Amygdala (tissue), 56 donors: Measurements from ENCODE around the gene DCAF7.

Experiments used
- DNase-seq, 56 donors: peaks; one replicate each; lab custom pipeline; 2025; lab: John Stamatoyannopoulos, UW

The DCAF7 gene

DNA sequence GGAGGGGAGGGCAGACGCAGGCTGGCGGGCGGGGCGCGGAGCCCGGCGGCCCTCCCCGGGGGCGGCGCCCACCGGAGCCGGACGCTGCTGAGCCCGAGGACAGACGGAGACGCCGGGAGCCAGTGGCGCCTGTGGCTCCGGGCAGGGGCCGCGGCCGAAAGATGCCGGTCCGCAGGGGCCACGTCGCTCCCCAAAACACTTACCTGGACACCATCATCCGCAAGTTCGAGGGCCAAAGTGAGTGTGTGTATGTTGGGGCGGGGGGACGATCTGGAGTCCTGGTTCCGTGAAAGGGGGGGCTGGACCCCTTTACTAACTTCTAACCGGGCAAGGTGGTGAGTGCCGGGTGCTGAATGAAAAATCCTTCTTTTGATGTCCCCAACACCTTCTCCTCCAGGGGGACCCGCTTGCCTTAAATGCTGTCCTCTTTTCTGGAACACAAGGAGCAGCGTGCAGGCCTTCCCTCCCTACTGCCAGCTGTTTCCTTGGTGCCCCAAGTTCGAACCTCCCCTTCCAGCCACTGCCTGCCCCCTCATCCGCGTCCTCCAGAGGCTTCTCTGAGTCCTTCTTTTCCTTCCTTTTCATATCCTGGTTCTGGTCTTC is 26.9 kb upstream of the DCAF7 start, which contains the start of gene KCNH6:
TSS of gene KCNH6 (plus strand) at position 106 of the 603 bp plus-strand sequence. CDS start at position 162, 56 bp downstream.
- DNase-seq = no peak

DNA sequence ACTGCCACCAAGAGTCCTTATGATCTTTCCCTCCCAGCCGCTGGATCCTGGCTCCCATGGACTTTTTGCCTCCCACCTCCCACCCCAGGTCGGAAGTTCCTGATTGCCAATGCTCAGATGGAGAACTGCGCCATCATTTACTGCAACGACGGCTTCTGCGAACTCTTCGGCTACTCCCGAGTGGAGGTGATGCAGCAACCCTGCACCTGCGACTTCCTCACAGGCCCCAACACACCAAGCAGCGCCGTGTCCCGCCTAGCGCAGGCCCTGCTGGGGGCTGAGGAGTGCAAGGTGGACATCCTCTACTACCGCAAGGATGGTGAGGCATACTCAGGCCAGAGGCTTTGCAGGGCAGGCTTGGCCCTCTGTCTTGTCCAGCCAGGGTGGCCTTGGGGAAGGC is 26.2 kb upstream of the DCAF7 start:
- no peak for DNase-seq

DNA sequence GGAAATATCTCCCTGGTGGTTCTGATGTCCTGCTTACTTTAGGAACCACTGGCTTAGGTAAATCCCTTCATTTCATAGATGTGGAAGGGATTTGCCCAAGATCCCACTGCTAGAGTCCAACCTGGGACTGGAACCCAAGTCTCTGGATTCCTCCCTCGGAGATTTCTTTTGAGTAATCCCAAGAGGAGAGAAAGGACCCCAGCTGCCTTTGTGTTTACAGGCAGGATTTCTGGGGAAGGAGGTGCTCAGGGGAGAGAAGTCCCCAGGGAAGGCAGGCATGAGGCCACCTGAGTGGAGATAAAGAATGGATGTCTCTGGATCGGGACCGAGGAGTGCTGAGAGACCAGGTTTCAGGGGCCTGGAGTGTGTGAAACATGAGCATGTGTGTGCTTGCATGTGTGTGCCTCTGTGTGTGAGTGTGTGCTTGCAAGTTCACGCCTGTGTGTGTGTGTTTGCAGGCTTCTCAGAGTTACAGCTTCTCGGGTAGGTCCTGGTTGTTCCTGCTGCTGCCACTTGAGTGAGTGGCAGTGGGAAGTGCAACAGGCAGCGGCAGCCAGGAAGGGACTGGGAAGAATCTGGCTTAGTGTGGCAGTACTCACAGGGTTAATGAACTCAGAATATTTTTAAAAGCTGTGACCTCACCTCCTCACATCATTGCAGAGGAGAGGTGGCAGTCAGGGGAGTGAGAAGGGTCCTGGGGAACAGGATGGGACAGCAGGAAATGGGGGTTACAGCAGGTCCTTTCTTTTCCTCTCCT is 24.9 kb upstream of the DCAF7 start:
- no peak for DNase-seq

DNA sequence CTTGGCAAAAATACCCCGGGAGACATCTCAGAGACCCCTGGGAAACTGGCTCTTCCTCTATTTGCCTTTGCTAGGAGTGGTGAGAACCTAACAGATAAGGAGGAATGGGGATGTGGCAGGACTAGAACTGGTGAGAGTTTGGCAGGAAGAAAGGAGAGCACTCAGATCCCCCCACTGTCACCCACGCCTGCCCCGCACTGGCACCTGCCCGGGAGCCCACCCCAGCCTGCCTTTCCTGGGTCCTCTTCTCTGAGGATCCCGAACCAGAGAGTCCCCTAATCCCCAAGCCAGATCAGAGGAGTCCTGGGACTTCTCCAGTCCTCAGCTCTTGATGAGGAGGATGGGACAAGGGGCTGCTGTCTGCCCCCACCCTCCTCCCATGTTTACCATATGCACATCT is 23.4 kb upstream of the DCAF7 start:
- DNase-seq = no peak

DNA sequence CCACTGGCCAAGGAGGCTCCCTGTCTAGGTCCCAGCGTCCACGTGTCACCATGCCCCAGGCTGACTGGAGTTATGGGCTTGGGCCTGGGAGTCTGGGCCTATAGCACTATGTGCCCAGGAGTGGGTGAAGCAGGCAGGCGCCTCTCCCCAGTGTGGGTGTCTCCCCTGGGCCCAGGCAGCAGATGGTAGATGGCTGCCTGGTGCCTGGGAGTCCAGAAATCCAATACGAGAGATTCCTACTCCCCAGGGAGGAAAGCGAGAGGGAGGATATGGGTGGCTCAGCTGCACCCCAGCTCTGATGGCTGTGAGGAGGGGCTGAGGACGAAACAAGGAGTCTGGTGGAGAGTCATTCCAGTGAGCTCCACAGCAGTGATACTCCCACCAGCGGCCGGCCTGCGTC is 22.1 kb upstream of the DCAF7 start:
- DNase-seq = no peak

DNA sequence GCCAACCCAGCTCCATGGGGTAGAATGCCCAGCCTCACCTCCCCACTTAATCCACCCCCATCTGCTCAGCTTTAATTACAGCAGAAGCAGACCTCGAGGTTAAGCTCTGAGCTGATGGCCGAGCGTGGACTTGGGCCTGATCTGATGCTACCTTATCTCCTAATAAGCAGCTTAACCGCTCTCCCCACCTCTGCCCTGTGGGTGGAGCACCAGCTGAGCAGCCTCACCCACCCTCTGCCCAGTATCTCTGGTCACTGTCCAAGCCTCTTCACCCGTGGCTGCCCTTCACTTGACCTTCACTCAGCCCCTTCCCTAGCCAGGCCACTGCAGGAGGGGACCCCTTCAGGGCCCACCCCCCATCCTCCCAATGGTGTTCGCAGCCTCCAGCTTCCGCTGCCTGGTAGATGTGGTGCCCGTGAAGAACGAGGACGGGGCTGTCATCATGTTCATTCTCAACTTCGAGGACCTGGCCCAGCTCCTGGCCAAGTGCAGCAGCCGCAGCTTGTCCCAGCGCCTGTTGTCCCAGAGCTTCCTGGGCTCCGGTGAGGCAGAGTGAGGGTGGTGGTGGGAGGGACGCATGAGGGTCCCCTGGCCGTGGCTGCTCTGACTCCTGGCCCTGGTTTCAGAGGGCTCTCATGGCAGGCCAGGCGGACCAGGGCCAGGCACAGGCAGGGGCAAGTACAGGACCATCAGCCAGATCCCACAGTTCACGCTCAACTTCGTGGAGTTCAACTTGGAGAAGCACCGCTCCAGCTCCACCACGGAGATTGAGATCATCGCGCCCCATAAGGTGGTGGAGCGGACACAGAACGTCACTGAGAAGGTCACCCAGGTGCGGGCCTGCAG is 20.3 kb upstream of the DCAF7 start:
- no peak for DNase-seq

DNA sequence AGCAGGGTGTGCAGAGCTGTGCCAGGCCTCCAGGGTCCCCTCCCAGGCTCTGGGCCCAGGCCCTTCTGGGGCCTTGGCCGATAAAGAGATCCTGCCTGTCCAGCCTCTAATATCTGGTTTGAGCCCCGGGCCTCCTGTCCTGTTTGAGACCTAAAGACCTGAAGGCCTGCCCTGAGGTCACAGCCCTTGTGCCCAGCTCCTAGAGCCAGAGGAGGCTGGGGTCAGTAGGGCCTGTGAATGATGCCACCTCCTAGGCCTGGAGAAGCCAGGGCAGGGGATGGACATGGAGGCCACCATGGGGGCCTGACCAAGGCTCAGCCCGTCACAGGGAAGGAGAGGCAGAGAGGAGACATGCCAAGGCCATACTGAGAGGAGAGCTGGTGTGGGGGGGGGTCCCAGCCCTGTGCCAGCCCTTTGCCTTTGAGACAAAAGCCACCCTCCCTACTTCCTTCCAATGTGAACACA is 19.7 kb upstream of the DCAF7 start:
- no peak for DNase-seq

DNA sequence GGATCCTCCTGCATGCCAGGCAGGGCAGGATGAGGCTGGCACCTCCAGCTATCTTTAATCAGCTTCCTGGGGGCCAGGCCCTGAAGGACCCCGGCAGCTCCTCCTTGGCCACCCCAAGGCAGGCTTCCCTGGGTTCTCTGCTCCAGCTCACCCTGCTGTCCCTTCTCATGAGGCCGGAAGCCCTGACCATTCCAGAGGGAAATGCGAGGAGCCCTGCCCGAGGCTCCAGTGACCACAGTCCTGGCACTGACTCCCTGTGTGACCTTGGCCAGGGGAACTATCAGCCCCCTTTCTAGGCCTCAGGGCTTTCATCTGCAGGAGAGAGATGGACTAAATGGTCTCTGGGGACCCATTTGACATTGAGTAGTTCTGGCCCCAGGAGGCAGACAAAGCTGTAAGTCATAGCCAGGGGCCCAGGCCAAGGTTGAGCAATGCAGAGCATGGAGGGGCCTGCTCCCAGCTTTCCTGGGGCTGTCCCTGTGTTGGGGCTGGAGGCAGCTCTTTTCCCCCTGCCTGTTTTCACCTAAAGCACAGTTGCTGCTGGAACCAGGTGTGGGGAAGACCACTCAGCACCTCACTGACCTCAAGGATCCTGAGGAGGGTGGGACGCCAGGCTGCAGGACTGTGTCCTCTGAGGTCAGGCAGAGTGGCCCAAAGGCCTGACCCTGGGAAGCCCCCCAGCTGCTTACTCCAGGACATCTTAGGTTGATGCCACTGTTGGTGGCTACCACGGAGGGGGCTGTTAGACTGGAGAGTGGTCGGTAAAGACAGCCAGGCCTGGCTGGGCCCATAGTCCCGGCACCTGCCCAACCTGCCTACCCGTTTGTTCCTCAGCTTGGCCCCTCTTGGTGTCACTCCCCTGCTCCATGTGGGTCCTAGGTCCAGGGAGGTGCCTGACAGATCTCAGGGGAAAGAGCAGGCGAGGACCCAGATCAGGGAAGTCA is 19.0 kb upstream of the DCAF7 start:
- DNase-seq = no peak

DNA sequence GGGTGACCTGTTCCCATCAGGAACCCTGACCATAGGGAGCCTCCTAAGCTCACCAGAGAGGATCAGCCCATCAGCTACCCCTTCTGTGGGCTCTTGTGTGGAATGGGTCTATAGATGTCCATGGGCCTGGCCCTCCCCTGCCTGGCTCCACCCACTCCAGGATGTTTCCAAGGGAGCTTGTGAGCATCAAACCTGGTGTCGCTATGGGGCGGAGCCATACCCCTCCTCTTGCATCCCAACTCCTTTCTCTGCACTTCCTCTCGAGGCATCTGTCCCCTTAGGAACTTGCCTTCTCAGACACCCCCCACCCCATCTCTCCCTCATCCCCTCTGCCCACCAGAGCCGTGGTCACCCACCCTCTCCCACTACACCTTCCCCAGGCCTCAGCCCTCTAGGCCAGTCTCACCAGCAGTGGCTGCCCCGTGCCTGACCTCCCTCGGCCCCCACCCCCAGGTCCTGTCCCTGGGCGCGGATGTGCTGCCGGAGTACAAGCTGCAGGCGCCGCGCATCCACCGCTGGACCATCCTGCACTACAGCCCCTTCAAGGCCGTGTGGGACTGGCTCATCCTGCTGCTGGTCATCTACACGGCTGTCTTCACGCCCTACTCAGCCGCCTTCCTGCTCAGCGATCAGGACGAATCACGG is 16.7 kb upstream of the DCAF7 start:
- DNase-seq = no peak

DNA sequence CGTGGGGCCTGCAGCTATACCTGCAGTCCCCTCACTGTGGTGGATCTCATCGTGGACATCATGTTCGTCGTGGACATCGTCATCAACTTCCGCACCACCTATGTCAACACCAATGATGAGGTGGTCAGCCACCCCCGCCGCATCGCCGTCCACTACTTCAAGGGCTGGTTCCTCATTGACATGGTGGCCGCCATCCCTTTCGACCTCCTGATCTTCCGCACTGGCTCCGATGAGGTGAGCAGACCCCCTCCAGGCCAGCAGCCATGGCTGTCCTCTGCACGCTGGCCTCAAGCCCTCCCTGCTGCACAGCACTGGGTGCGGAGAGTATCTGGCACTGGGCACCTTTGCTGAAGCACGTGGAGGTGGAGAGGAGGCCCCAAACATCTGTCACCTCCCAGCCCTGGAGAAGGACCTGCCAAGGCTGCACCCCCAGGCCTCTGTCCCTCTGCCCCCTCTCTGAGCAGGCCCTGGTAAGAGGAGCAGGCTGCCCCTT is 16.2 kb upstream of the DCAF7 start:
- DNase-seq = no peak

DNA sequence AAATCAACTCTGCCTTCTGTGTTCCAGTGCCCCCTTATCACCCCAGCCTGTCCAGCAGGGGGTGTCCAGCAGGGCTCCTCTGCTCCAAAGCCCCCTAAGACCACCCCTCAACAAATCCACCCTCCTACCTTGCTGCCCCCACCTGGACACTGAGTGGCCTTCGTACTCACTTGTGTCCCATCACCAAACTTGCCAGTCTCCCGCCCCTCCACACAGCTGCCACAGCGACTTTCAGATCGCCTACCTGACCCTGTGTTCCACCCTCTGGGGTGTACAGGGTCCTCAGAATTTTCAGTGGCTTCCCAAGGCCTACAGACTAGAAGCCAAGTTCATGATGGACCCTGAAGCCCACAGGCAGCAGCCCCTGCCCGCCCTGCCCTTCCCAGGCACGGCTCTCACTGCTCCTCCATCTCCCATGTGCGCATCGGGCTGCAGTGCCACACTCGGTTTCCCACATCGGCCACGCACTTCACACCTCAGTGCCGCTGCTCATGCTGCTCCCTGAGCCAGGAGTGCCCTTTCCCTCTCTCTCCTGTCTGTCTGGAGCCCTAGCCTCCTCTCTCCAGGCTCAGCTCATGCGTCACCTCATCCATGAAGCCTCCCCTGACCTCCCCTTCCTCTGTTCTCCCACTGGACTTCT is 15.3 kb upstream of the DCAF7 start:
- no peak for DNase-seq

DNA sequence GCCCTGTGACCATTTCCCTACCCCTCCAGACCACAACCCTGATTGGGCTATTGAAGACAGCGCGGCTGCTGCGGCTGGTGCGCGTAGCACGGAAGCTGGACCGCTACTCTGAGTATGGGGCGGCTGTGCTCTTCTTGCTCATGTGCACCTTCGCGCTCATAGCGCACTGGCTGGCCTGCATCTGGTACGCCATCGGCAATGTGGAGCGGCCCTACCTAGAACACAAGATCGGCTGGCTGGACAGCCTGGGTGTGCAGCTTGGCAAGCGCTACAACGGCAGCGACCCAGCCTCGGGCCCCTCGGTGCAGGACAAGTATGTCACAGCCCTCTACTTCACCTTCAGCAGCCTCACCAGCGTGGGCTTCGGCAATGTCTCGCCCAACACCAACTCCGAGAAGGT is 14.6 kb upstream of the DCAF7 start:
- DNase-seq = no peak

DNA sequence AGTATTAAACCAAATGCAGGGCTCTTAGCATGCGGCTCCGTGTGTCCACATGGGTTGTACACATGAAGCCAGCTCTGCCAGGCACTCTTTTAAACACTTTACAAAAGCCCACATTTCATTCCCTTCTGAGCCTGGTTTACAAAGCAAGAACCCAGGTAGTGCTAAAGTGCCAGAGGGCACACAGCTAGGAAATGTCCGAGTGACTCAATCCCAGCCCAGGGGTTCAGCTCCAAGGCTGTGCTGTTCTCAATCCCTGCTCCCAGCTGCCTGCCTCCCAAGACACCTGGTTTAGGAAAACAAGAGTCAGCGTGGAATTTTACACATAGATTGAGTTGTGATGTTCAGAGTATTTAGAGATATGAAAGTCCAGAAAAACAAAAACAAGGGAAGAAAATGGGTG is 13.3 kb upstream of the DCAF7 start:
- no peak for DNase-seq

DNA sequence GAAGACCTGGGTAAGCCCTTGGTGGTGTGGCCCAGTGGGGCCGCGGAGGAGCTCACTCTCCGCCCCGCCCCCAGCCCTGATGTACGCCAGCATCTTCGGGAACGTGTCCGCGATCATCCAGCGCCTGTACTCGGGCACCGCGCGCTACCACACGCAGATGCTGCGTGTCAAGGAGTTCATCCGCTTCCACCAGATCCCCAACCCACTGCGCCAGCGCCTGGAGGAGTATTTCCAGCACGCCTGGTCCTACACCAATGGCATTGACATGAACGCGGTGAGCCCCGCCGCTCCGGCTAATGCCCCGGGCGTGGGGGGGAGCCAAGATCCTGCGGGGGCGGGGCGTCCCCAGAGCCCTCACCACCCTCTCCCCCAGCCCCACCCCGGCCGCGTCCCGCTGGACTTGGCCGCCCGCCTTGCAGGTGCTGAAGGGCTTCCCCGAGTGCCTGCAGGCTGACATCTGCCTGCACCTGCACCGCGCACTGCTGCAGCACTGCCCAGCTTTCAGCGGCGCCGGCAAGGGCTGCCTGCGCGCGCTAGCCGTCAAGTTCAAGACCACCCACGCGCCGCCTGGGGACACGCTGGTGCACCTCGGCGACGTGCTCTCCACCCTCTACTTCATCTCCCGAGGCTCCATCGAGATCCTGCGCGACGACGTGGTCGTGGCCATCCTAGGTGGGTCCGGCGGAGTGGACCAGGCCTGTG is 12.1 kb upstream of the DCAF7 start:
- DNase-seq = peak in 5 of 56 donors; percentile 11 to 73 (median 28)

DNA sequence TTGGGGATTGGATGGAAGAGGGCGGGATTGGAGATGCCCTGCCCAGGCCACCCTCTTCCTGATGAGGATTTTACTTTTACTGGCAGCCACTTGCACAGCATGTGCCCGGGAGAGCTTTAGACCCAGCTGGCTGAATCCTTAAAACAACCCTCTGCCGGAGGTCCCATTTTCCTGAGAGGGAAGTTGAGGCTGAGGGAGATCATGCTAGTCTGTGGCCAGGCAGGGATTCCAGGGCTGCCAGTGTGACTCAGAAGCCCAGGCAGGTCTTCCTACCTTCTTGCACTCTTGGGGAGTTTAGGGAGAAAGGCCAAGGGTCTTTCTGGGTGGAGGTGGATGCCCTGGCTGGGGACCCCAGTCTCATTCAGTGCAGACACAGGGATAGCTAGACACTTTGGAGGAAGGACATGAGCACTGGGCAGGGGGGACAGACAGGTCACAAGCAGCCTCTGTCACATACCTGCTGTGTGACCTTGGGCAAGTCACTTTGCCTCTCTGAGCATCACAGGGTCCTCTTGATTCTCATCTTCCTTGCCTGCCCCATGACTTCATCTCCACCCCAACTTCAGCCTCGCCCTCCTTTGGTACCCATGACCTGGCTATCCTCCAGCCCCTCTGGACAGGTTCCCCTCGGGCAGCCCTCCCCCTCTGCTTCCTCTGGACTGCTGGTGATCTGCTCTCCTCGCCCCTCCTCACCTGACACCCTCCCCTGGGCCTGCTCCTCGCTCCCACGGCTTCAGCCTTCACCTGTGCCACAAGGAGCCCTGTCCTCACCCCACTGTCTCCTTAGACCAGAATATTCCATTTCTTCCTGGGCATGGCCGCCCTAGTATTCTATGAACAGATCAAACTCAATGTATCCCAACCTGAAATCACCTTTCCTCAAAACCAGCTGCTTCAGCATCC is 11.3 kb upstream of the DCAF7 start:
- no peak for DNase-seq

DNA sequence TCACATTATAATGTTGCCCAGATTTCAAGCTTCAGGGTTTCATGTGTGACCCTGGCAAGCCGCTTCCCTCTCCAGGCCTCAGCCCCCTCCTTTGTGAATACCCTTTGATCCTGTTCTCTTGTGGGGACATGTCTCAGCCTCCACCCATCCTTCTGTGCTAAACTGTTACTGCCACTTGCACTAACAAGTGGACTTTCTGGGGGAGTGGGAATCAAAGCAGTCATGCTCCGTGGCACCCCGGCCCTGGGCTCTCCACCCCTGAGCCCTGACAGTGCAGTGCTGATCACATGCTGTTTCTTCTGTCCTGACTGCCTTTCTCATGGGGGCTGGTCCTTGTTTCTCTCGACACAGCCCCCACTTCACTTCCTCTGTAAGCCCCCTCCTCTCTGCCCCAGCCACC is 9.7 kb upstream of the DCAF7 start:
- DNase-seq = no peak

DNA sequence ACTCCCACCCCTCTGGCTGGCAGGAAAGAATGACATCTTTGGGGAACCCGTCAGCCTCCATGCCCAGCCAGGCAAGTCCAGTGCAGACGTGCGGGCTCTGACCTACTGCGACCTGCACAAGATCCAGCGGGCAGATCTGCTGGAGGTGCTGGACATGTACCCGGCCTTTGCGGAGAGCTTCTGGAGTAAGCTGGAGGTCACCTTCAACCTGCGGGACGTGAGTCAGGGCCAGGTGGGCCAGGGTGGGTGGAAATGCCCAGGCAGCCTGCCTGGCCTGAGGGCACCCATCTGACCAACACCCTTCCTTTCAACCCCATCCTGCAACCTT is 8.1 kb upstream of the DCAF7 start:
- no peak for DNase-seq
